ENCODE measurements around the gene ANKRD66. TPM values are rescaled to one million over a fixed set of nuclear protein-coding genes. Genes with fewer than 3 reads are reported as not detected.

The ANKRD66 gene
- total RNA-seq, 1 experiment from 2014 or later, result not detected

GRCh38 chr6:46777476-46778346, 31.0 kb downstream of the ANKRD66 start:
- no peak overlapping the region for H2AFZ ChIP-seq (ENCODE audit: low read depth, low read length, poor library complexity, severe bottlenecking)
- no peaks in the 10 kb centered on the region for H3K9me3 ChIP-seq (ENCODE audit: control insufficient read depth in 1 of 2, insufficient read depth in 1 of 2, low read depth in 1 of 2, low read length in 2 of 2)
- no peak for ATAC-seq

More at GRCh38 chr6:46777476-46778346, 31.0 kb downstream of the ANKRD66 start:
- Histone ChIP-seq H3K4me1 (ENCODE audit: control insufficient read depth in 1 of 2, insufficient read depth in 2 of 2, low read length in 2 of 2) (no peaks in the 10 kb centered on the region), H4K20me1 (ENCODE audit: insufficient read depth) (no peaks in the 10 kb centered on the region), H3K9ac (ENCODE audit: low read length) (no peak overlapping the region), H3K27me3 (ENCODE audit: insufficient read depth, low read length) (no peaks in the 10 kb centered on the region), H3K79me2 (ENCODE audit: insufficient read depth, low read length) (no peaks in the 10 kb centered on the region), H3K36me3 (ENCODE audit: control insufficient read depth in 1 of 2, insufficient read depth in 2 of 2, low read length in 2 of 2) (no peaks in the 10 kb centered on the region), H3K9me2 (ENCODE audit: insufficient read depth) (no peaks in the 10 kb centered on the region), H3K4me3 (replicated peaks in 1 of 2; ENCODE audit: low read depth in 1 of 2, low read length in 2 of 2) (no peak overlapping the region), H3K27ac (ENCODE audit: low read depth, low read length) (no peak overlapping the region), H3K4me2 (ENCODE audit: low read length) (no peak overlapping the region)
- RAD21 ChIA-PET (ENCODE audit: low non-redundant PET in 1 of 2, low total read pairs in 2 of 2, uncharacterized antibody in 2 of 2, unreplicated experiment in 2 of 2), result no interaction called here
- no peak for TF ChIP-seq ZFX (IDR thresholded peaks at IDR 0.05)
- no peak for TF ChIP-seq JUND (IDR thresholded peaks at IDR 0.05)
- TF ChIP-seq REST (IDR thresholded peaks at IDR 0.05; ENCODE audit: low read depth), result no peak
- no peak for TF ChIP-seq ELF1 (IDR thresholded peaks at IDR 0.05; ENCODE audit: borderline replicate concordance, low read depth)
- no peak for TF ChIP-seq EZH2phosphoT487 (IDR thresholded peaks at IDR 0.05; ENCODE audit: borderline replicate concordance)
- no peak for TF ChIP-seq CTCF (IDR thresholded peaks at IDR 0.05 in 2 of 3, conservative IDR thresholded peaks at IDR 0.05 in 1 of 3; ENCODE audit: borderline replicate concordance in 1 of 3, insufficient read depth in 1 of 3, low read depth in 2 of 3, low read length in 2 of 3)
- no peak for TF ChIP-seq YY1 (IDR thresholded peaks at IDR 0.05; ENCODE audit: extremely low read depth, insufficient replicate concordance, low read depth, low read length)
- TF ChIP-seq MAX (IDR thresholded peaks at IDR 0.05), result no peak
- TF ChIP-seq EGR1 (IDR thresholded peaks at IDR 0.05; ENCODE audit: low read depth), result no peak
- no peak for TF ChIP-seq TCF7L2 (IDR thresholded peaks at IDR 0.05; ENCODE audit: borderline replicate concordance, extremely low read depth, insufficient read depth, insufficient read length)
- TF ChIP-seq SP1 (IDR thresholded peaks at IDR 0.05; ENCODE audit: low read depth), result no peak
- TF ChIP-seq CBX3 (IDR thresholded peaks at IDR 0.05; ENCODE audit: low read depth), result no peak
- no peak for TF ChIP-seq SRF (IDR thresholded peaks at IDR 0.05; ENCODE audit: low read depth)
- TF ChIP-seq ZBTB33 (IDR thresholded peaks at IDR 0.05; ENCODE audit: extremely low read depth, insufficient replicate concordance, low read length), result no peak
- no peak for TF ChIP-seq ZNF274 (IDR thresholded peaks at IDR 0.05; ENCODE audit: low read depth, low read length)
- BruUV-seq (replicated peaks), result no TSS peak
- intact Hi-C loops (cut with micrococcal nuclease), result no loop called here
- DNase-seq (ENCODE audit: low read depth, low spot score), result no peak
- CTCF ChIA-PET, result no interaction called here
- POLR2A ChIA-PET, result no interaction called here
